GM23338 (cell line): ENCODE results near the gene OSER1.

ENCODE experiments used
- CREB1 ChIP-seq: fragments of 250-450 bp; sonication (Bioruptor Pico); IDR thresholded peaks from 2 replicates; pipeline ENCODE4 v1.5.0; 2020; ENCODE audit warnings: low read depth, mild to moderate bottlenecking, moderate library complexity
- CTCF ChIP-seq, 2 experiments: fragments of 200-600 bp in 1 of 2; sonication (generic) in 1 of 2; conservative IDR thresholded peaks; 2 replicates each; pipeline versions ENCODE4 v1.5.1 to v1.6.1; 2016 to 2017; ENCODE audit warnings: antibody characterized with exemption in 2 of 2, low read depth in 2 of 2, mild to moderate bottlenecking in 2 of 2, moderate library complexity in 1 of 2
- EZH2 ChIP-seq: fragments of 200-600 bp; sonication (generic); IDR thresholded peaks from one replicate; pipeline ENCODE4 v1.8.0; 2017; ENCODE audit warnings: antibody characterized with exemption, mild to moderate bottlenecking, low read depth; ENCODE audit not compliant: unreplicated experiment
- EZH2phosphoT487 ChIP-seq: fragments of 200-600 bp; sonication (generic); IDR thresholded peaks from one replicate; pipeline ENCODE4 v1.8.1; 2018; ENCODE audit warnings: antibody characterized with exemption; ENCODE audit not compliant: unreplicated experiment
- JUNB ChIP-seq: IDR thresholded peaks from one replicate; pipeline ENCODE4 v1.6.1; 2016; ENCODE audit warnings: antibody characterized with exemption; ENCODE audit not compliant: unreplicated experiment
- POLR2AphosphoS5 ChIP-seq: IDR thresholded peaks from 2 replicates; pipeline ENCODE4 v1.6.1; 2016; ENCODE audit warnings: antibody characterized with exemption, low read depth
- REST ChIP-seq: IDR thresholded peaks from one replicate; pipeline ENCODE4 v1.6.1; 2018; ENCODE audit warnings: antibody characterized with exemption; ENCODE audit not compliant: unreplicated experiment
- STAT1 ChIP-seq: IDR thresholded peaks from one replicate; pipeline ENCODE4 v1.6.1; 2016; ENCODE audit warnings: antibody characterized with exemption; ENCODE audit not compliant: unreplicated experiment
- ZNF331 ChIP-seq: fragments of 250-450 bp; sonication (Bioruptor Pico); IDR thresholded peaks from 2 replicates; pipeline ENCODE4 v1.5.0; 2020; ENCODE audit warnings: low read depth, mild to moderate bottlenecking, moderate library complexity
- ZNF462 ChIP-seq: fragments of 250-450 bp; sonication (Bioruptor Pico); IDR thresholded peaks from 2 replicates; pipeline ENCODE4 v1.5.0; 2020; ENCODE audit warnings: mild to moderate bottlenecking, moderate library complexity

GRCh38 chr20:44221368-44221954, 10.9 kb upstream of the OSER1 start:
- TF ChIP-seq ZNF331 (CRISPR knock-in tag) (no peak), EZH2phosphoT487 (no peak), CTCF (conservative IDR thresholded peaks at IDR 0.05; ENCODE audit: low read depth in 2 of 2) (no peak), EZH2 (no peak), REST (no peak), POLR2AphosphoS5 (no peak), JUNB (no peak), CREB1 (CRISPR knock-in tag) (no peak), STAT1 (no peak), ZNF462 (CRISPR knock-in tag) (no peak)
